BJ (cell line): Measurements from ENCODE around the gene TNNT3. TPM values are rescaled to one million over a fixed set of nuclear protein-coding genes. Genes with fewer than 3 reads are reported as not detected.

ENCODE experiments used
- CTCF ChIA-PET: fragments of 350-600 bp; formaldehyde crosslinking; extraction: SDS; loops from one replicate; lab custom pipeline; 2021; ENCODE audit warnings: antibody characterized with exemption, inconsistent platforms; lab: Yijun Ruan, JAX
- POLR2A ChIA-PET: fragments of 300-600 bp; sonication (Branson Sonifier 250); formaldehyde crosslinking; extraction: SDS; loops from one replicate; lab custom pipeline; 2021; ENCODE audit warnings: antibody characterized with exemption; lab: Charles Lee
- DNase-seq: peaks from one replicate; pipeline ENCODE4 v3.0.0-alpha.2; 2011; ENCODE audit warnings: low read depth
- H3K27me3 ChIP-seq: 2 replicates; pipeline ENCODE4 v1.6.0; 2011; ENCODE audit warnings: low read length; ENCODE audit not compliant: control insufficient read depth, insufficient read depth
- H3K36me3 ChIP-seq: 2 replicates; pipeline ENCODE4 v1.5.1; 2011; ENCODE audit warnings: low read length; ENCODE audit not compliant: control insufficient read depth, insufficient read depth
- H3K4me3 ChIP-seq: 2 replicates; pipeline ENCODE4 v1.5.1; 2011; ENCODE audit warnings: low read depth, mild to moderate bottlenecking, control low read depth, low read length
- CTCF ChIP-seq: IDR thresholded peaks from 2 replicates; pipeline ENCODE4 v1.5.1; 2011; ENCODE audit warnings: low read depth, mild to moderate bottlenecking, control low read depth, inconsistent platforms, low read length, moderate library complexity; ENCODE audit not compliant: insufficient read depth
- polyA plus RNA-seq: library from polyadenylated mRNA; depleted of rRNA; stranded (reverse); fragments of >200 nt; gene quantifications from 2 replicates; pipeline ENCODE4 v1.2.3, GENCODE V29; 2011

Gene TNNT3
- polyA plus RNA-seq, 1 experiment, result not detected

- H3K27me3 ChIP-seq, result no peaks in the 10 kb centered on the region
- DNase-seq, result no peak
- TF ChIP-seq CTCF, result no peak
- CTCF ChIA-PET, result no interaction called here
- no peaks in the 10 kb centered on the region for H3K36me3 ChIP-seq
- H3K4me3 ChIP-seq, result no peak overlapping the region
- POLR2A ChIA-PET, result no interaction called here
These were observed 3.7 kb upstream of the TNNT3 start for GRCh38 chr11:1915795-1916131.

- H3K36me3 ChIP-seq, result no peaks in the 10 kb centered on the region
- H3K4me3 ChIP-seq, result no peak overlapping the region
- no peak for DNase-seq
- POLR2A ChIA-PET, result no interaction called here
- CTCF ChIA-PET, result interaction anchor here (1.2 to 1.5 kb wide), 4 partner anchors 27 to 86 kb away, joined by 3 to 8 read pairs (median 5); no protein-coding TSS in a partner anchor
- H3K27me3 ChIP-seq, result no peaks in the 10 kb centered on the region
- no peak for TF ChIP-seq CTCF
These were observed 3.1 kb upstream of the TNNT3 start for GRCh38 chr11:1916132-1916985.

GRCh38 chr11:1916986-1917522 lies 2.4 kb upstream of the TNNT3 start:
- no peak for TF ChIP-seq CTCF
- Histone ChIP-seq H3K27me3 (no peaks in the 10 kb centered on the region), H3K36me3 (no peaks in the 10 kb centered on the region), H3K4me3 (no peak overlapping the region)
- no peak for DNase-seq
- ChIA-PET CTCF (interaction anchor here (0.7 to 1.5 kb wide), 5 partner anchors 26 to 85 kb away, joined by 3 to 8 read pairs (median 4); partner anchors contain the start of gene PRR33), POLR2A (no interaction called here)

- ChIA-PET POLR2A (no interaction called here), CTCF (interaction anchor here (0.7 to 1.5 kb wide), 5 partner anchors 27 to 85 kb away, joined by 3 to 8 read pairs (median 4); partner anchors contain the start of gene PRR33)
- Histone ChIP-seq H3K4me3 (no peak overlapping the region), H3K27me3 (no peaks in the 10 kb centered on the region), H3K36me3 (no peaks in the 10 kb centered on the region)
- TF ChIP-seq CTCF, result peak; percentile 38
- DNase-seq, result no peak
These were observed 1.7 kb upstream of the TNNT3 start for GRCh38 chr11:1917523-1918435.
